ENCODE data around the gene ADAM22. TPM values are rescaled to one million over a fixed set of nuclear protein-coding genes. Genes with fewer than 3 reads are reported as not detected.
"Not testable (repeated sequence)": the region's sequence is repeated elsewhere in the genome, so short reads cannot be mapped to it uniquely, and the experiment has no call there.

Gene ADAM22, protein sequence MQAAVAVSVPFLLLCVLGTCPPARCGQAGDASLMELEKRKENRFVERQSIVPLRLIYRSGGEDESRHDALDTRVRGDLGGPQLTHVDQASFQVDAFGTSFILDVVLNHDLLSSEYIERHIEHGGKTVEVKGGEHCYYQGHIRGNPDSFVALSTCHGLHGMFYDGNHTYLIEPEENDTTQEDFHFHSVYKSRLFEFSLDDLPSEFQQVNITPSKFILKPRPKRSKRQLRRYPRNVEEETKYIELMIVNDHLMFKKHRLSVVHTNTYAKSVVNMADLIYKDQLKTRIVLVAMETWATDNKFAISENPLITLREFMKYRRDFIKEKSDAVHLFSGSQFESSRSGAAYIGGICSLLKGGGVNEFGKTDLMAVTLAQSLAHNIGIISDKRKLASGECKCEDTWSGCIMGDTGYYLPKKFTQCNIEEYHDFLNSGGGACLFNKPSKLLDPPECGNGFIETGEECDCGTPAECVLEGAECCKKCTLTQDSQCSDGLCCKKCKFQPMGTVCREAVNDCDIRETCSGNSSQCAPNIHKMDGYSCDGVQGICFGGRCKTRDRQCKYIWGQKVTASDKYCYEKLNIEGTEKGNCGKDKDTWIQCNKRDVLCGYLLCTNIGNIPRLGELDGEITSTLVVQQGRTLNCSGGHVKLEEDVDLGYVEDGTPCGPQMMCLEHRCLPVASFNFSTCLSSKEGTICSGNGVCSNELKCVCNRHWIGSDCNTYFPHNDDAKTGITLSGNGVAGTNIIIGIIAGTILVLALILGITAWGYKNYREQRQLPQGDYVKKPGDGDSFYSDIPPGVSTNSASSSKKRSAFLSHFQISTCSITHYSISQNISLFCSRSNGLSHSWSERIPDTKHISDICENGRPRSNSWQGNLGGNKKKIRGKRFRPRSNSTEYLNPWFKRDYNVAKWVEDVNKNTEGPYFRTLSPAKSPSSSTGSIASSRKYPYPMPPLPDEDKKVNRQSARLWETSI
- polyA plus RNA-seq (2012; ENCODE audit: low read depth, missing spikeins) = 4.0 TPM

DNA sequence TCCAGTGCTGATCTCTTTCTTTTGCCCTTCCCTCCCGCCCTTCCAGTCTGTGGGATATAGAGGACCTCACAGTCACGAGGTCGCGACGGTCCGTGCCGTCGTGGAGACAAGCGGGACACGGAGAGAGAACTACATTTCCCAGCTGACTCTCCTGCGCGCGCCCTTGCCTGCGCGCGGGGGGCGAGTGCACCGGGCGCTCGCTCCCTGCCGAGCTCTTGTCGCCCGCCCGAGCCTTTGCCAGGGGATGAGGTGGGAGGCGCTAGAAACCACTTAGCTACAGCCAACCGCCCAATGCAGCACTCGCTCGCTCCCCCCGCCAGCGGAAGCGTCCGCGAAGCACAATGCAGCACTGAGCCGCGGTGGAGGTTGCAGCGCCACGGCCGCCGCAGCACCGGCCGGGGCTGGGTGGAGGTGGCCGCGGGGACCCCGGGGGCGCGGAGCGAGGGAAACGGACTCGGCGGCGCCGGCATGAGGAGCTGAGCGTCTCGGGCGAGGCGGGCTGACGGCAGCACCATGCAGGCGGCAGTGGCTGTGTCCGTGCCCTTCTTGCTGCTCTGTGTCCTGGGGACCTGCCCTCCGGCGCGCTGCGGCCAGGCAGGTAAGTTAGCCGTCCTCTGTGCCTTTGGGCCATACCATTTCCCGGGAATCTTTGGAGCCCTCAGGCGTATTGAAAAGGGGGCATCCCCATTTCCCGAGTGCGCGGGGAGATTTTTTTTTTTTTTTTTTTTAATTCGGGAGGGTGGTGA lies at the start of gene ADAM22:
TSS of gene ADAM22 (plus strand) at position 299 of the 746 bp plus-strand sequence. CDS start at position 514, 215 bp downstream.
- peak; percentile 82 for TF ChIP-seq TAF1 (IDR thresholded peaks at IDR 0.05; ENCODE audit: low read depth, low read length)
- no peak for TF ChIP-seq SPI1 (IDR thresholded peaks at IDR 0.05; ENCODE audit: low read depth, low read length)
- peak; percentile 86 for TF ChIP-seq POLR2A (IDR thresholded peaks at IDR 0.05; ENCODE audit: low read depth, low read length)
- peak; percentile 79 for TF ChIP-seq POLR2AphosphoS5 (IDR thresholded peaks at IDR 0.05; ENCODE audit: low read depth, low read length)
- TF ChIP-seq POU2F2 (IDR thresholded peaks at IDR 0.05; ENCODE audit: low read depth, low read length) = peak; percentile 35; the same call in 1 of the 2 replicates
- no peak for TF ChIP-seq PAX5 (IDR thresholded peaks at IDR 0.05; ENCODE audit: insufficient read depth, low read length, severe bottlenecking)
- DNase-seq (ENCODE audit: insufficient read length, low spot score) (peak; percentile 80), FAIRE-seq (peak; percentile 99)

DNA sequence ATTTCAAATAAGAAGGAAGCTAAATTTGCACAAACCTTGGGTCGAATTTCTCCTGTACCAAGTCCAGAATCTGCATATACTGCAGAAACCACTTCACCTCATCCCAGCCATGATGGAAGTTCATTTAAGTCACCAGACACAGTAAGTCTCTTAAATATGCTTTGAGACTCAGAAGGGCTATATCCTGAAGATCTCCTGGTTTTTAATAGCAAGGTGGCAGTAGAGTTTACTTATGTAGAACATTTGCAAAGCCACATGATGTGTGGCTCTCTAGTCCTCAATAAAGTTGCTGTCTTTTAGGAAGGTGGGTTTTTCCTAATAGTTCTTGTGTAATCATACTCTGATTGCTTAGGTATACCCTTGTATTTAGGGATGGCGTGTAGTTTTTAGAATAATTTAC lies 49.0 kb upstream of the ADAM22 start:
- FAIRE-seq = no peak
- TF ChIP-seq POLR2AphosphoS5 (IDR thresholded peaks at IDR 0.05; ENCODE audit: low read depth, low read length) = no peak
- no peak for TF ChIP-seq PAX5 (IDR thresholded peaks at IDR 0.05; ENCODE audit: insufficient read depth, low read length, severe bottlenecking)
- TF ChIP-seq POU2F2 (IDR thresholded peaks at IDR 0.05; ENCODE audit: low read depth, low read length) = no peak
- TF ChIP-seq TAF1 (IDR thresholded peaks at IDR 0.05; ENCODE audit: low read depth, low read length) = no peak
- no peak for DNase-seq (ENCODE audit: insufficient read length, low spot score)

DNA sequence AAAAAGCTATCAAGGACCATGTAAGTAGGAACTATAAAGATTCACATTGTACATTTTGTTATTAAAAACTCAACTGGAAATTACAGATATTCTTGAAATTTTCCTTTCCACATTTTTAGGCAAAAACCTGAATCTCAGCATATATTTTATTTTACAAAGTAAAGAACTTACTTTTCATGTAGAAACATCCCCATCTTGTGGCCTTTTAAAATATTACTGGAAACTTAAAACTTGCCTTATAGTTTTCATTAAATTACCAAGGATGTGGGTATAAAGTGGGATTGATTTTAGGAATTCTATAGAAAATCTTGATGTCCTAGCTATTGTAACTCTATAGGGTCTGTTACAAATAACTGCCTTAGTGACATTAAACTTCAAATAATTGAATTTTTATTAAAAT lies 47.2 kb upstream of the ADAM22 start:
- no peak for FAIRE-seq
- DNase-seq (ENCODE audit: insufficient read length, low spot score) = no peak
- TF ChIP-seq SPI1 (IDR thresholded peaks at IDR 0.05; ENCODE audit: low read depth, low read length) (no peak), TAF1 (IDR thresholded peaks at IDR 0.05; ENCODE audit: low read depth, low read length) (no peak), POU2F2 (IDR thresholded peaks at IDR 0.05; ENCODE audit: low read depth, low read length) (no peak), POLR2A (IDR thresholded peaks at IDR 0.05; ENCODE audit: low read depth, low read length) (no peak), POLR2AphosphoS5 (IDR thresholded peaks at IDR 0.05; ENCODE audit: low read depth, low read length) (no peak), PAX5 (IDR thresholded peaks at IDR 0.05; ENCODE audit: insufficient read depth, low read length, severe bottlenecking) (no peak)

DNA sequence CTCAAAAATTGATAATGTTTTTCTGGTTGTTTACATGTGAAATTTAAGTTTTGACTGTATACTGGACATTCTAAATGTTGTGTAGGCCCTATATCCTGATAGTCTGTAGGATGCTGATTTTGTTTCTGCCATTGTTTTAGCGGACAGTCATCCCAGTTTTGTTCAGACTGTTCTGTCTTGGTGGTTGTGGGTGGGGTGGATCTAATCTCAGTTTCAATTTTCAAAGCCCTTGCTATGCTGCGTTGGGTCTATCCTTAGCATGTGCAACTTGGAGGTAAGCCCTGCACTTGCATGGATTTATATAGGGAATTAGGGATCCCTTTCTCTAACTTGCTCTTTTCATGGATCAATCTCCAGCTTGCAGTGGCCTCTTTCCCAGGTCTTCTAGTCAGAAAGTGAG lies 38.7 kb upstream of the ADAM22 start:
- FAIRE-seq (peak; percentile 16), DNase-seq (ENCODE audit: insufficient read length, low spot score) (no peak)
- TF ChIP-seq PAX5 (IDR thresholded peaks at IDR 0.05; ENCODE audit: insufficient read depth, low read length, severe bottlenecking) (no peak), SPI1 (IDR thresholded peaks at IDR 0.05; ENCODE audit: low read depth, low read length) (no peak), POLR2A (IDR thresholded peaks at IDR 0.05; ENCODE audit: low read depth, low read length) (no peak), TAF1 (IDR thresholded peaks at IDR 0.05; ENCODE audit: low read depth, low read length) (no peak), POU2F2 (IDR thresholded peaks at IDR 0.05; ENCODE audit: low read depth, low read length) (no peak), POLR2AphosphoS5 (IDR thresholded peaks at IDR 0.05; ENCODE audit: low read depth, low read length) (no peak)

DNA sequence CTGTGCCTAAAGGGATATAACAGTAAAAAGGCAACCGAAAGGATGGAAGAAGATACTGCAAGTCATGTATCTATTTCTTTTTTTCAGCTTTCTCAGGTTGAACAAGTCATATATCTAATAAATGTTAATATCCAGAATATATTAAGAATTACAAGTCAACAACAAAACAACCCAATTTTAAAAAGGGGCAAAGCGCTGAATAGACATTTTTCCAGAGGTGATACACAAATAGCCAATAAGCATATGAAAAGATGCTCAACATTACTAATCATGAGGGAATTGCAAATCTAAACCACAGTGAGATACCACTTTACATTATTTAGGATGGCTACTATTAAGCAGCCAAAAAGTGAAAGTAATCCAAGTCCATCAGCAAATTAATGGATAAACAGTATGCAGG lies 34.8 kb upstream of the ADAM22 start:
- DNase-seq (ENCODE audit: insufficient read length, low spot score) (no peak), FAIRE-seq (no peak)
- no peak for TF ChIP-seq PAX5 (IDR thresholded peaks at IDR 0.05; ENCODE audit: insufficient read depth, low read length, severe bottlenecking)
- TF ChIP-seq SPI1 (IDR thresholded peaks at IDR 0.05; ENCODE audit: low read depth, low read length) = no peak
- TF ChIP-seq POU2F2 (IDR thresholded peaks at IDR 0.05; ENCODE audit: low read depth, low read length) = no peak
- no peak for TF ChIP-seq POLR2AphosphoS5 (IDR thresholded peaks at IDR 0.05; ENCODE audit: low read depth, low read length)
- TF ChIP-seq POLR2A (IDR thresholded peaks at IDR 0.05; ENCODE audit: low read depth, low read length) = no peak
- no peak for TF ChIP-seq TAF1 (IDR thresholded peaks at IDR 0.05; ENCODE audit: low read depth, low read length)

DNA sequence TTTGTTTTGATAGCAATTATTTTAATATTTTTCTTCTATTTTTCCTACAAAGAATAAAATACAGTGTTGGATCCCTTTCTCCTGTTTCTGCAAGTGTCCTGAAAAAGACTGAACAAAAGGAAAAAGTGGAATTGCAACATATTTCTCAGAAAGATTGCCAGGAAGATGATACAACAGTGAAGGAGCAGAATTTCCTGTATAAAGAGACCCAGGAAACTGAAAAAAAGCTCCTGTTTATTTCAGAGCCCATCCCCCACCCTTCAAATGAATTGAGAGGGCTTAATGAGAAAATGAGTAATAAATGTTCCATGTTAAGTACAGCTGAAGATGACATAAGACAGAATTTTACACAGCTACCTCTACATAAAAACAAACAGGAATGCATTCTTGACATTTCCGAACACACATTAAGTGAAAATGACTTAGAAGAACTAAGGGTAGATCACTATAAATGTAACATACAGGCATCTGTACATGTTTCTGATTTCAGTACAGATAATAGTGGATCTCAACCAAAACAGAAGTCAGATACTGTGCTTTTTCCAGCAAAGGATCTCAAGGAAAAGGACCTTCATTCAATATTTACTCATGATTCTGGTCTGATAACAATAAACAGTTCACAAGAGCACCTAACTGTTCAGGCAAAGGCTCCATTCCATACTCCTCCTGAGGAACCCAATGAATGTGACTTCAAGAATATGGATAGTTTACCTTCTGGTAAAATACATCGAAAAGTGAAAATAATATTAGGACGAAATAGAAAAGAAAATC lies 26.7 kb upstream of the ADAM22 start:
- DNase-seq (ENCODE audit: insufficient read length, low spot score) = not testable (repeated sequence)
- FAIRE-seq = peak; percentile 89

DNA sequence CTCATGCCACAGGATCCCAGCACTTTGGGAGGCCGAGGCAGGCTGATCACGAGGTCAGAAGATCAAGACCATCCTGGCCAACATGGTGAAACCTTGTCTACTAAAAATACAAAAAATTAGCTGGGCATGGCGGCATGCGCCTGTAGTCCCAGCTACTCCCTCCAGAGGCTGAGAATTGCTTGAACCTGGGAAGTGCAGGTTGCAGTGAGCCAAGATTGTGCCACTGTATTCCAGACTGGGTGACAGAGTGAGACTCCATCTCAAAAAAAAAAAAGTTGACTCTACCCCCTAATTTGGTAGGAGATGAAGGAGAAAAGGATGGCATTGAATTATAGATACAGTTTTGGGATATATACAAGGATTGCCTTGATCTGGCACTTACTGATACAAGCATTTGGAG lies 25.2 kb upstream of the ADAM22 start:
- not testable (repeated sequence) for FAIRE-seq; DNase-seq (ENCODE audit: insufficient read length, low spot score)

DNA sequence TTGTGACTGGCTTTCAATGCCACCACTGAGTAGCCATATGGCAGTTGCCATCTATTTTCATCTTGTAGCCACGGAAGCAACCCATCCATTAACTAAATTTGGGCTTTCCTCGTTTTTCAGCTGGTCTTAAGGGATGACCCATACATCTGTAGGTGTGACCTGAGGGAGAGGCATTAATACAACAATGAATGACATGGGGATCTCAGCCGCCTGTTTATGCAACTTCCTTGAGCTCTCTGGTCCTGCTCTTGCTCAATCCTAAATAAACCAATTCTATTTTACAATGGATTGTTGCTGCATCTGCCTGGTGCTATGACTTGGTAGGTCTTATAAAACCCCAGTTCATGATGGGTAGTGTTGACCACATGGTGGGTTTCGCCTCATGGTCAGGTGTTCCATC lies 21.9 kb upstream of the ADAM22 start:
- FAIRE-seq (no peak), DNase-seq (ENCODE audit: insufficient read length, low spot score) (no peak)
- TF ChIP-seq POLR2AphosphoS5 (IDR thresholded peaks at IDR 0.05; ENCODE audit: low read depth, low read length) = no peak
- TF ChIP-seq SPI1 (IDR thresholded peaks at IDR 0.05; ENCODE audit: low read depth, low read length) = no peak
- TF ChIP-seq POU2F2 (IDR thresholded peaks at IDR 0.05; ENCODE audit: low read depth, low read length) = no peak
- TF ChIP-seq POLR2A (IDR thresholded peaks at IDR 0.05; ENCODE audit: low read depth, low read length) = no peak
- TF ChIP-seq TAF1 (IDR thresholded peaks at IDR 0.05; ENCODE audit: low read depth, low read length) = no peak
- no peak for TF ChIP-seq PAX5 (IDR thresholded peaks at IDR 0.05; ENCODE audit: insufficient read depth, low read length, severe bottlenecking)

DNA sequence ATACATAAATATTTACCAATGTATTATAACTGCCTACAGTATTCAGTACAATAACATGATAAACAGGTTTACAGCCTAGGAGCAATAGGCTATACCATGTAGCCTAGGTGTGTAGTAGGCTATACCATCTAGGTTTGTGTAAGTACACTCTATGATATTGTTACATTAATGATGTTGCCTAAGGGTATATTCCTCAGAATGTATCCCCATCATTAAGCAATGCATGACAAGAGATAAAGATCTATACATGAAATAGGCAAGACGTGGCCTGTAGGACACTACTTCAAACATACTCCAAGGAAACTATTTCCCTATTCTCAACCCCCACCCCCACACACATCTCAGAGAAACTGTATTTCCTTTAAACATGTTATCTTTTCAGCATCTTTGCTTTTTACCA lies 15.3 kb upstream of the ADAM22 start:
- TF ChIP-seq POU2F2 (IDR thresholded peaks at IDR 0.05; ENCODE audit: low read depth, low read length) (no peak), TAF1 (IDR thresholded peaks at IDR 0.05; ENCODE audit: low read depth, low read length) (no peak)
- FAIRE-seq = no peak
- DNase-seq (ENCODE audit: insufficient read length, low spot score) = no peak

Measured in GM12891 (cell line).